ENCODE data around the gene CYB5R2. TPM values are rescaled to one million over a fixed set of nuclear protein-coding genes. Genes with fewer than 3 reads are reported as not detected.

The CYB5R2 gene
- total RNA-seq, 1 donor from 2014 or later: 9.1 TPM

DNA sequence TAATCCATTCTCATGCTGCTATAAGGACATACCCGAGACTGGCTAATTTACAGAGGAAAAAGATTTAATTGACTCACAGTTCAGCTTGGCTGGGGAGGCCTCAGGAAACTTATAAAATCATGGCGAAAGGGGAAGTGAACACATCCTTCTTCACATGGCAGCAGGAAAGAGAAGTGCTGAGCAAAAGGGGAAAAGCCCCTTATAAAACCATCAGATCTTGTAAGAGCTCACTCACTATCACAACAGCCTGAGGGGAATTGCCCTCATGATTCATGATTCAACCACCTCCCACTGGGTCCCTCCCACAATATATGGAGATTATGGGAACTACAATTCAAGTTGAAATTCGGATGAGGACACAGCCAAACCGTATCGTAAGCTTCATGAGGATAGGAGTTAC lies 3.8 kb upstream of the CYB5R2 start:
- no peaks in the 10 kb centered on the region for H3K36me3 Mint-ChIP-seq (ENCODE audit: insufficient read depth)
- peaks cover 18% of the 10 kb centered on the region for H3K27me3 Mint-ChIP-seq
- no peak for DNase-seq (ENCODE audit: low spot score, unreplicated experiment)
- TF ChIP-seq, protein P1, sequence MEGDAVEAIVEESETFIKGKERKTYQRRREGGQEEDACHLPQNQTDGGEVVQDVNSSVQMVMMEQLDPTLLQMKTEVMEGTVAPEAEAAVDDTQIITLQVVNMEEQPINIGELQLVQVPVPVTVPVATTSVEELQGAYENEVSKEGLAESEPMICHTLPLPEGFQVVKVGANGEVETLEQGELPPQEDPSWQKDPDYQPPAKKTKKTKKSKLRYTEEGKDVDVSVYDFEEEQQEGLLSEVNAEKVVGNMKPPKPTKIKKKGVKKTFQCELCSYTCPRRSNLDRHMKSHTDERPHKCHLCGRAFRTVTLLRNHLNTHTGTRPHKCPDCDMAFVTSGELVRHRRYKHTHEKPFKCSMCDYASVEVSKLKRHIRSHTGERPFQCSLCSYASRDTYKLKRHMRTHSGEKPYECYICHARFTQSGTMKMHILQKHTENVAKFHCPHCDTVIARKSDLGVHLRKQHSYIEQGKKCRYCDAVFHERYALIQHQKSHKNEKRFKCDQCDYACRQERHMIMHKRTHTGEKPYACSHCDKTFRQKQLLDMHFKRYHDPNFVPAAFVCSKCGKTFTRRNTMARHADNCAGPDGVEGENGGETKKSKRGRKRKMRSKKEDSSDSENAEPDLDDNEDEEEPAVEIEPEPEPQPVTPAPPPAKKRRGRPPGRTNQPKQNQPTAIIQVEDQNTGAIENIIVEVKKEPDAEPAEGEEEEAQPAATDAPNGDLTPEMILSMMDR (IDR thresholded peaks at IDR 0.05; ENCODE audit: unreplicated experiment): no peak
- no peak overlapping the region for H3K4me3 Mint-ChIP-seq (ENCODE audit: low read depth)
- H3K4me1 Mint-ChIP-seq (ENCODE audit: low read depth): peaks cover 5% of the 10 kb centered on the region
- H3K9me3 Mint-ChIP-seq (ENCODE audit: low read depth): no peaks in the 10 kb centered on the region
- H3K27ac Mint-ChIP-seq: no peak overlapping the region

DNA sequence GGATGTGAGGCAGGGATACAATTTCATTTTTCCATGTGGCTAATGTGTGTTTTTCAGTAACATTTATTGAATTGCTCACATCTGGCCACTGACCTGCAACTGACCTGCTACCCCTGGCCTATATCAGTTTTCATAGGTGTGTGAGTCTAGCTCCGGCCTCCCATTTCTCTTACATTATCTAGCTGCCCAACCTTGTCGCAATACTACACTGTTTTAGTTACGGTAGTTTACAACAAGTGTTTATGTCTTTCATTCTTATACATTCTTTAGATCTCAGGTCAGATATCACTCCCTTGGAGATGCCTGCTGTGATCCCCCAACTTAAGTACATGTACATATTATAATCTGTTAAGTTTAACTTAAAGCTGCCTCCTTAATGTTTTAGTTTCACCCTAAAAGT lies 2.3 kb upstream of the CYB5R2 start:
- Mint-ChIP-seq H3K36me3 (ENCODE audit: insufficient read depth) (no peaks in the 10 kb centered on the region), H3K27me3 (peaks cover 18% of the 10 kb centered on the region), H3K4me1 (ENCODE audit: low read depth) (peaks cover 7% of the 10 kb centered on the region), H3K9me3 (ENCODE audit: low read depth) (no peaks in the 10 kb centered on the region), H3K27ac (no peak overlapping the region), H3K4me3 (ENCODE audit: low read depth) (no peak overlapping the region)
- TF ChIP-seq, protein P1 (IDR thresholded peaks at IDR 0.05; ENCODE audit: unreplicated experiment): no peak
- no peak for DNase-seq (ENCODE audit: low spot score, unreplicated experiment)

DNA sequence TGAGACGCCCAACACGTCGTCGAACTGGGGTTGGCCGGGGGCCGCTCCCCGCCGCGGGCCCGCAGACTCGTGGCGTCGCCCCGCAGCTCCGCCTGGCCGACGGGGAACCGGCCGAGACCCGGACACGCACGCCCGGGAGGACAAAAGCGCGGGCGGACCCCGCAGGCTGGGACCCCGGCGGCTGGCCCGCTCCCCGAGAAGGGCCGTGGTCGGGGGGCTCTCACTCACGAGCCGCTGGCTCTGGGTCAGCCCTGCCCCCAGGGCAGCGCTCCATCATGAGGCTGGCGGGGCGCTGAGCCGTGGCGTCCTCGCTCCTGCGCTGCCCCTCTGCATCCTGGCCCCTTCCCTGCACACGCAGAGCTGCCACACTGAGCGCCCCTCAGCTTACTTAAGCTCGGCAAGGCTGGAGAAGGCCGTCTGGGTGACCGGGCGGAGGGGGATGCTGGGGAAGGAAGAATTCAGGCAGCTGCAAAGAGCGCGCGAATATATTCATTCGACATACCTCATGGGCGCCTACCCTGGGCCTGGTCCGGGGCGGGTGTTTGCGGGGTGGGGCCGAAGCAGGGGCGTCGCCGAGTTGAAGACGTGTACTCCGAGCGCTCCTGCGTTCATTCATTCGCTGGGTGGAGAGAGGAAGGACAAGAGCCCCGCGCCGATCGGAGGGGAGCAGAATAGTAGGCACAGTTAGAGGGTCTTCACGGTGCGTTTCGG lies 579 bp upstream of the CYB5R2 start:
- Mint-ChIP-seq H3K36me3 (ENCODE audit: insufficient read depth) (no peaks in the 10 kb centered on the region), H3K4me3 (ENCODE audit: low read depth) (peak overlapping the region; percentile 76), H3K27ac (peak overlapping the region; percentile 88), H3K9me3 (ENCODE audit: low read depth) (no peaks in the 10 kb centered on the region), H3K4me1 (ENCODE audit: low read depth) (peaks cover 11% of the 10 kb centered on the region), H3K27me3 (peaks cover 18% of the 10 kb centered on the region)
- peak; percentile 37 for DNase-seq (ENCODE audit: low spot score, unreplicated experiment)
- TF ChIP-seq, protein P1 (IDR thresholded peaks at IDR 0.05; ENCODE audit: unreplicated experiment): no peak

DNA sequence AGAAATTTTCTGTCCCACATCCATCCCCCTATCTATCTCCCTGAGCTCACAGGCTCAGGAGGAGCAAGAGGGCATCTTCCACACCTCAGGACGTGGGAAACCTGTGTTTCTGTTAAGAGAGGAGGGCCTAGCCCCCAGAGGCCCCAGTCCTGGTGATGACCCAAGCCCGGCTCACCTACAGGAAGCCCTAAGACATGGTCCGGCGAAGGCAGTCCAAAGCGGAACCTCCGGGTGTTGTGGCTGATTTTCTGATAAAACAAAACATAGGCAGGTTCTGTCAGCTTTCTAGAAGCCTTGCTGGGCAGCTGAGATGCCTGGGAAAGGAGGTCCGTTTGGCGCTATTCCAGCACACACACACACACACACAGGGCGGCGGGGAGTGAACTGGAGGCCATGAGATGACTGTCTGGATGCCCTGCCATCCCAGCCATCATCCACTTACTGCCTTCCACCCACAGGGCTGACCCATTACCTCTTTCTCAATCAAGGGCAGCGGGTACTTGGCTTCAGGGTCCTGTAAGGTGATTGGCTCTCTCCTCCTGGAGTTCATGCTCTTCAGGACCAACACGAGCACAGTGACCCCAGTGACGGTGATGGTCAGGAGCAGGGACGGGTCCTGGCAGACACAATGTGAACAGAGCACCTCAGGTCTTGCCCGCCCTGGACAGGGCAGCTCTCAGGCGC lies 882 bp downstream of the CYB5R2 start:
- peaks cover 18% of the 10 kb centered on the region for H3K27me3 Mint-ChIP-seq
- H3K36me3 Mint-ChIP-seq (ENCODE audit: insufficient read depth): peaks cover 3% of the 10 kb centered on the region
- H3K27ac Mint-ChIP-seq: no peak overlapping the region
- no peak for DNase-seq (ENCODE audit: low spot score, unreplicated experiment)
- peak overlapping the region; percentile 71 for H3K4me3 Mint-ChIP-seq (ENCODE audit: low read depth)
- H3K4me1 Mint-ChIP-seq (ENCODE audit: low read depth): peaks cover 15% of the 10 kb centered on the region
- TF ChIP-seq, protein P1 (IDR thresholded peaks at IDR 0.05; ENCODE audit: unreplicated experiment): no peak
- H3K9me3 Mint-ChIP-seq (ENCODE audit: low read depth): no peaks in the 10 kb centered on the region

DNA sequence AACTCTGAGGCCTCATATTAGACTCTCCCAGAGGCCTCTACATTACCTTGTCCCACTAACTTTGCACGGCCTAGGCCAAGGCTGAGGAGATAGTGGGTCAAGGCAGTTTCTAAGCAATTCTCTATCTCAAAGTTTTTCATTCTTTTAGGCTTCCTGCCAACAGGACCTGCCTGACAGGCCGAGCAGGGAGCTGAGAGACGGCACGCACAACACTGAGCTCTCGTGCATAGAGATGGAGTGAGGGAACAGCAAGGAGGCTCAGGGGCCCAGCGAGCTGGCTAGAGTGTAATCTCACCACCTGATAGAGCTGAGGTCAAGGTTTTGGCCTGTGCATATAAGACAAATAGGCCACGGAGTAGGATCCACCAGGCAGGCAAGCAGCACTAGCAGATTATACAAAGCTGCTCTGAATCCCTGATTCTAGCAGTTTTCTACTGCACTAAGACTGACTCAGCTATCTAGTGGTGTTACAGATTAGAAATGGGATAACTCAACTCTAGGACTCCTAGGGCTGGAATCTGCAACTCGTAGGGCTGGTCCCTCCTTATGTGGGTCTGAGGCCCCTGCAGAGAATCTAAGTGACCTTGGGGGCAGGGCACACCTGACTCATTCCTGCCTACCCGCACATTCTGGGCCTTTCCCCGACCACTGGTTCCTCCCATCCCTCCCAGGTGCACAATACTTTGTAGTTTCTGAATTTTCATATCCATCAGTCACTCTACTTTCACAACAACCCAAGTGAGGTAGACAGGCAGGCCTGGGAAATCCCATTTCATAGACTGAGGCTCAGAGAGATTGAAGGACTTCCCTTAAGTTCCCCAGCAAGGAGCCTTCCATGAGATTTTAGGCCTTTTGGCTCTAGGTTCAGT lies 1.7 kb downstream of the CYB5R2 start:
- H3K4me1 Mint-ChIP-seq (ENCODE audit: low read depth): peaks cover 15% of the 10 kb centered on the region
- TF ChIP-seq, protein P1 (IDR thresholded peaks at IDR 0.05; ENCODE audit: unreplicated experiment): no peak
- peak overlapping the region; percentile 83 for H3K27ac Mint-ChIP-seq
- no peaks in the 10 kb centered on the region for H3K9me3 Mint-ChIP-seq (ENCODE audit: low read depth)
- peaks cover 3% of the 10 kb centered on the region for H3K36me3 Mint-ChIP-seq (ENCODE audit: insufficient read depth)
- peak overlapping the region; percentile 27 for H3K4me3 Mint-ChIP-seq (ENCODE audit: low read depth)
- DNase-seq (ENCODE audit: low spot score, unreplicated experiment): no peak
- H3K27me3 Mint-ChIP-seq: peaks cover 18% of the 10 kb centered on the region

Data from progenitor cell of endocrine pancreas (in vitro differentiated cells).